Pulmonary artery endothelial cell (primary cell): ENCODE data around the gene PTGES3. TPM values are rescaled to one million over a fixed set of nuclear protein-coding genes. Genes with fewer than 3 reads are reported as not detected.
"Not testable (repeated sequence)": the region's sequence is repeated elsewhere in the genome, so short reads cannot be mapped to it uniquely, and the experiment has no call there.

Source experiments
- DNase-seq: peaks from one replicate; pipeline ENCODE4 v3.0.0-alpha.2; 2011; ENCODE audit warnings: low read depth, low spot score
- total RNA-seq: library from RNA; depleted of rRNA; stranded (reverse); fragments of >200 nt; gene quantifications from 2 replicates; pipeline ENCODE4 v1.2.3, GENCODE V29; 2014

The PTGES3 gene
- total RNA-seq, 1 donor from 2014 or later, result 85.3 TPM

GRCh38 chr12:56709759-56710376 is 21.8 kb upstream of the PTGES3 start:
- DNase-seq, result no peak

- DNase-seq, result not testable (repeated sequence)
Measured at GRCh38 chr12:56704522-56704921, 16.4 kb upstream of the PTGES3 start.

- no peak for DNase-seq
Measured at GRCh38 chr12:56699020-56699661, 11.1 kb upstream of the PTGES3 start.

- DNase-seq, result no peak
Measured at GRCh38 chr12:56695327-56696101, 7.4 kb upstream of the PTGES3 start.

- DNase-seq, result no peak
Measured at GRCh38 chr12:56694161-56694560, 6.1 kb upstream of the PTGES3 start.

DNA sequence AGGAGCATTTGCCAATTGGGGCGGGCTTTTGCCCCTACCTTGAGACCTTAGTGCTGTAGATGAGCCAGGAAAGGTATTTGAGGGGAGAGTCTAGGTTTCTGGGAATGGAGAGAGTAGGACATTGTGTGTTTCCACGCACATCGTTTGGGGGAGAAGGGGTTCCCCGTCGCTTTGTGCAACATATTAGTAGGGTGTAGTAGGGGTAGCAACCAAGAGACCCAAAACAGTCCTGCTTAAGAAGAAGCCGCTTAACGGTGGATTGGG is 694 bp upstream of the PTGES3 start:
- no peak for DNase-seq

- DNase-seq, result no peak
Measured at GRCh38 chr12:56687223-56688128, 608 bp downstream of the PTGES3 start.

DNA sequence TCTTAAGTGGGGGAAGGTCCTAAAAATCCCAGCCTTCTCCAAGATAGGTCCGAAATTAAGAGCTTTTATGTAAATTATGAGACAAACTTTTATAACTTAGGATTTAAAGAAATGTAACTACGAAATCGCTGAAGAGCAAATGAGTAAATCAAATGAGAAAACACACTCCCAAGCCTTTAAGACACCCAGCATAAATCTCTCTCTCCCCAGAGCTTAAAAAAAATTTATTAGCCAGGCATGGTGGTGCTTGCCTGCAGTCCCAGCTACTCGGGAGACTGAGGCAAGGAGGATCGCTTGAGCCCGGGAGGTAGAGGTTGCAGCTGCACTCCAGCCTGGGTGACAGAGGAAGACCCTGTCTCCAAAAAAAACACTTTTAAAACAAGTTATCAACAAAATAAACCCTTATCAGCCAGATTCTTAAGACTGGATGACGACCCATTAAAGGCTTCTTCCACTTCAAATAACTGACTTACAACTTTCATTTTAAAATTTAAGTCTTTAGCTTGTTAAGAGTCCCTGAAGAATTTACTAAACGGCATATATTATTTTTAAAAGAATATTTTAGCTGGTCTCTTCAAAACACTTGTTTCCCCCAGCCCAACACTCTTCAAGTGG is 3.2 kb downstream of the PTGES3 start:
- DNase-seq, result no peak

DNA sequence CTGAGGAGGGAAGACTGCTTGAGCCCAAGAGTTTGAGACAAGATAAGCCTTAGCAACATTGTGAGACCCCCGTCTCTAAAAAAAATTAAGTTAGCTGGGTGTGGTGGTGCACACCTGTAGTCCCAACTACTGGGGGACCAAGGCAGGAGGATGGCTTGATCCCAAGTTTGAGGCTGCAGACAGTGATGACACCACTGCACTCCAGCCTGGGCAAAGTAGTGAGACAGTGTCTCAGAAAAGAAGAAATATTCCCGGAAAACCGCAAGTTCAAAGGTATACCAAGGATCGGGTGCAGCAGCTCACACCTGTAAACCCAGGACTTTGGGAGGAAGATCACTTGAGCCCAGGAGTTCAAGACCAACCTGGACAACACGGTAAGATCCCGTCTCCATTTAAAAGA is 5.8 kb downstream of the PTGES3 start:
- DNase-seq, result no peak

DNA sequence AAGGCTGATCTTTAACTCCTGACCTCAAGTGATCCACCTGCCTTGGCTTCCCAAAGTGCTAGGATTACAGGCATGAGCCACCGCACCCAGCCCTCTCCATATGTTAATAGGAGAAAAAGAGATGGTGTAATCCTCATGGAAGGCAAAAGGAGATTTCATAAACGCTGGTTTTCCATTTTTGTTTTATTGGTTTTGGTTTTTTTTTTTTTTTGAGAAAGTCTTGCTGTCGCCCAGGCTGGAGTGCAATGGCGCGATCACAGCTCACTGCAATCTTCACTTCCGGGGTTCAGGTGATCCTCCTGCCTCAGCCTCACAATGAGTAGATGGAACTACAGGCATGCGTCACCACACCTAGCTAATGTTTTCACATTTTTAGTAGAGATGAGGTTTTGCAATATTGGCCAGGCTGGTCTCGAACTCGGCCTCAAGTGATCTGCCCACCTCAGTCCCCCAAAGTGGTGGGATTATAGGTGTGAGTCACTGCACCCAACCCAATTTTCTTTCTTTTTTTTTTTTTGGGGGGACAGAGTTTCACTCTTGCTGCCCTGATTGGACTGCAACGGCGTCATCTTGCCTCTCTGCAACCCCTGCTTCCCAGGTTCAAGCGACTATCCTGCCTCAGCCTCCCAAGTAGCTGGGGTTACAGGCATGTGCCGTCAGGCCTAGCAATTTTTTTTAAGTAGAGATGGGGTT is 8.1 kb downstream of the PTGES3 start:
- no peak for DNase-seq

DNA sequence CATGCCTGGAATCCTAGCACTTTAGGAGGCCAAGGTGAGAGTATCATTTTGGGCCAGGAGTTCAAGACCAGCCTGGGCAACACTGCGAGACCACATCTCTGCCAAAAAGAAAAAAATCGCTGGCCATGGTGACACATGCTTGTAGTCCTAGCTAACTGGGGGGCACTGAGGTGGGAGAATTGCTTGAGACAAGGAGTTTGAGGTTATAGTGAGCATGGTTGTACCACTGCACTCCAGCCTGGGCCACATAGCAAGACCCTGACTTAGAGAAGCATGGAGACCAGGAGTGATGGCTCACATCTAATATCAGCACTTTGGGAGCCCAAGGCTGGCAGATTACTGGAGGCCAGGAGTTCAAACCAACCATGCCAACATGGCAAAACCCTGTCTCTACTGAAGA is 9.2 kb downstream of the PTGES3 start:
- DNase-seq, result no peak

DNA sequence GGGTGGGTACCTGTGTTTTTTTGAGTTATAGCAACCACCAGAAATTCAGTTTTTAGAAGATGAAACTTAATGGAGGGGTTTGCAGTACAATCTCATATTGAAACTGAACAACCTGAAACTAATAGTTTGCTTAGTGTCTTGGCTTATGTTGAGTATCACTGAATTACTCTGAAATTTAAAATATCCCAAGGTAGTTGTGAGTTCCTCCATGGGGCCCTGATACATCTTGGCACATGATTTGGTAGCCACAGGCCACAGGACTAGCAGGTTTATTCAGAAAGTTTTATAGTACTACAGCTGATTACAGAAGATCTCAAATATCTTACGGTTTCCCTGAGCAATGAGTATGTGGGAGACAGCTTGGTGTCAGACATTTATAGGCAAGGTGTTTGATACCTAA is 10.4 kb downstream of the PTGES3 start:
- no peak for DNase-seq

- DNase-seq, result no peak
Measured at GRCh38 chr12:56676851-56677580, 11.1 kb downstream of the PTGES3 start.

DNA sequence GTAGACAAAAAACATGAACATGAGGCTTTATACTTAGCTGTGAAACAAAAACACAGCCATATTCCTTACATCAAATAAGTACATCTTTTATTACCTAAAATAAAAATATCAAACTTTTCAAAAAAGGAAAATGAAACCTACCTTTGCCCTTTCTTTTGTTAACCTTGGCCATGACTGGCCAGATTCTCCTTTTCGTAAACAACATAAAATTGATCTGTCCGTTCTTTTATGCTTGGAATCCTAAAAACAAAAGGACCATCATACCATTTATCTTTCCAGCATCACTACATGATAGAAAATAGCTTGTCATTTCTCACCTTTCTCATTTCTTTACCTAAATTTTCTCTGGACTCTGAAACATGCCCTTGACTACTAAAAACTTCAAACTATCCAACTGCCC is 16.5 kb downstream of the PTGES3 start:
- DNase-seq, result no peak

DNA sequence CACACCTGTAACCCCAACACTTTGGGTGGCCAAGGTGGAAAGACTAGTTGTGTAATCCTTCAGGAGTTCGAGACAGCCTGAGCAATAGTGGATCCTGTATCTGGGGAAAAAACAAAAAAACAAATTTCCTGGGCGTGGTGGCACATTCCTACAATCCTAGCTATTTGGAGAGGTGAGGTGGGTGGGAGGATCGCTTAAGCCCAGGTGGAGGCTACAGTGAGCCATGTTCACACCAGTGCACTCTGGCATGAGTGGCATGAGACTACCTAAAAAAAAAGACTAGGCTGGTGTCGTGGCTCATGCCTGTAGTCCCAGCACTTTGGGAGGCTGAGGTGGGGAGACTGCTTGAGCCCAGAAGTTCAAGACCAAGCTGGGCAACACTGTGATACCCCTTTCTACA is 17.2 kb downstream of the PTGES3 start:
- no peak for DNase-seq

DNA sequence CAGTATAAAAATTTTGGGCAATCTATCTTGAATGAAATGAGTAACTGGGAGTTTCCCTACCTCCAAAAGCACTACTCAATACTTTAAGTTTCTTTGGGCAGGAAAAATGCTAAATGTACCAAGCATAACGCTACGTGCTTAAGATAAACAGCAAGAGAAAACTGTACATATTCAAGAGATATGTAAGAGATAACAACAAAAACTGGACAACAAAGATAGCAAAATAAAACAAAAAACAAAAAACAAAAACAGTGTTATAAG is 20.0 kb downstream of the PTGES3 start:
- DNase-seq, result no peak

- DNase-seq, result no peak
Measured at GRCh38 chr12:56661979-56662638, 26.0 kb downstream of the PTGES3 start.

DNA sequence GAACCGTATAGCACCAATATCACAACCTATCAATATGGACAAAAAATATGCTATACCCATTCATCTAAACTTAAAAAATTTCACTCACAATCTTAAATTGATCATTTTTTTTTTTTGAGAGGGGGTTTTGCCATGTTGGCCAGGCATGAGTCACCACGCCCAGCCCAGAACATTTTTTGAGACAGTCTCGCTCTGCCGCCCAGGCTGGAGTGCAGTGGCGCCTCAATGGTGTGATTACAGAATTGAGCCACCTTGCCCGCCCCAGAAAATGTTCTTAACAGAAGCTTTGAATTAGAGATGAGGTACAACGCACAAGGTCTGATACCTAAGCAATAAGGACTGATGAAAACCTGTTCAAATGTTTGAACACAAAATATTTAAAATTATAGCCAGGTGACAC is 26.5 kb downstream of the PTGES3 start:
- no peak for DNase-seq

GRCh38 chr12:56658921-56659320 is 29.2 kb downstream of the PTGES3 start:
- no peak for DNase-seq
